ENCODE results near the gene BAIAP3. TPM values are rescaled to one million over a fixed set of nuclear protein-coding genes. Genes with fewer than 3 reads are reported as not detected.

Gene BAIAP3
- total RNA-seq, 1 donor from 2014 or later, result 4.2 TPM

DNA sequence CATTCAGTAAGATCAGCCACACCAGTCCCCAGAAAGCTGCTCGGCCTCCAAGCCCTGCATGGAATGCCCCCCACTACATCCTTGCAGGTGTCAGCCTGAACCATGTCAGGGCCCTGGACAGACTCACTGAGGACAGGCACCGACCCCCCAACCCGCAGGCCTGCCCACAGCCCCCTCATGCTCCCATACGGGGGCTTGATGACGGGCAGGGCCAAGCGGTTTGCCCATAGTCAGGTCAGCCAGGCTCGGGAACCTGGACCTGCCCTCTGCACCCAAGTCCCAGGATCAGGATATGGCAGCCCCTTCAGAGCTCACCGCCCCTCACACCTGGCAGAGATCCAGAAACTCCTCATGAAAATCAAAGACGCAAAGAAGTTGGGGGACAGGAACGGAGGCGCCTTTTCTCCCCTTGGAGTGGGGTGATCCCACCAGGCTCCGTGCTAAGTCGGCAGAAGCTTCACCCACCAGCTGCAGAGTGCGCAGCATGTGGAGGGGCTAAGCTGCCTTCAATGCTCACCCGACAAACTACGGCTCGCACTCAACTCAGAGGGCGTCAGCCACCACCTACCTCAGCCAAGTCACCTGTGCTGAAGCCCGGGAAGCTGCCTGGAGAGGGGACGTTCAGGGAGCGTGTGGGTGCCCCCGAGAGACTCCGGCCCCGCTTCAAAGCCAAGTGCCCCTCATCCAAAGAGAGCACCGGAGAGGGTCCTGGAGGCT, 44.8 kb downstream of the BAIAP3 start:
- intact Hi-C loops (cut with DNase I), result no loop called here
- H3K27ac ChIP-seq, result no peak overlapping the region
- no peaks in the 10 kb centered on the region for H3K9me3 ChIP-seq
- H3K27me3 ChIP-seq, result no peaks in the 10 kb centered on the region
- peak overlapping the region in 1 of 2 donors; percentile 64 for H3K4me3 ChIP-seq
- DNase-seq (ENCODE audit: extremely low spot score in 2 of 2), result no peak
- peaks cover 21% of the 10 kb centered on the region for H3K4me1 ChIP-seq
- H3K36me3 ChIP-seq, result peaks cover 0 to 24% of the 10 kb centered on the region in 2 donors
- no peak for TF ChIP-seq POLR2A (IDR thresholded peaks at IDR 0.05)
- TF ChIP-seq, protein P1, sequence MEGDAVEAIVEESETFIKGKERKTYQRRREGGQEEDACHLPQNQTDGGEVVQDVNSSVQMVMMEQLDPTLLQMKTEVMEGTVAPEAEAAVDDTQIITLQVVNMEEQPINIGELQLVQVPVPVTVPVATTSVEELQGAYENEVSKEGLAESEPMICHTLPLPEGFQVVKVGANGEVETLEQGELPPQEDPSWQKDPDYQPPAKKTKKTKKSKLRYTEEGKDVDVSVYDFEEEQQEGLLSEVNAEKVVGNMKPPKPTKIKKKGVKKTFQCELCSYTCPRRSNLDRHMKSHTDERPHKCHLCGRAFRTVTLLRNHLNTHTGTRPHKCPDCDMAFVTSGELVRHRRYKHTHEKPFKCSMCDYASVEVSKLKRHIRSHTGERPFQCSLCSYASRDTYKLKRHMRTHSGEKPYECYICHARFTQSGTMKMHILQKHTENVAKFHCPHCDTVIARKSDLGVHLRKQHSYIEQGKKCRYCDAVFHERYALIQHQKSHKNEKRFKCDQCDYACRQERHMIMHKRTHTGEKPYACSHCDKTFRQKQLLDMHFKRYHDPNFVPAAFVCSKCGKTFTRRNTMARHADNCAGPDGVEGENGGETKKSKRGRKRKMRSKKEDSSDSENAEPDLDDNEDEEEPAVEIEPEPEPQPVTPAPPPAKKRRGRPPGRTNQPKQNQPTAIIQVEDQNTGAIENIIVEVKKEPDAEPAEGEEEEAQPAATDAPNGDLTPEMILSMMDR (IDR thresholded peaks at IDR 0.05), result no peak
- no peak for TF ChIP-seq POLR2AphosphoS5 (IDR thresholded peaks at IDR 0.05; ENCODE audit: insufficient read depth in 1 of 2, low read depth in 1 of 2)

DNA sequence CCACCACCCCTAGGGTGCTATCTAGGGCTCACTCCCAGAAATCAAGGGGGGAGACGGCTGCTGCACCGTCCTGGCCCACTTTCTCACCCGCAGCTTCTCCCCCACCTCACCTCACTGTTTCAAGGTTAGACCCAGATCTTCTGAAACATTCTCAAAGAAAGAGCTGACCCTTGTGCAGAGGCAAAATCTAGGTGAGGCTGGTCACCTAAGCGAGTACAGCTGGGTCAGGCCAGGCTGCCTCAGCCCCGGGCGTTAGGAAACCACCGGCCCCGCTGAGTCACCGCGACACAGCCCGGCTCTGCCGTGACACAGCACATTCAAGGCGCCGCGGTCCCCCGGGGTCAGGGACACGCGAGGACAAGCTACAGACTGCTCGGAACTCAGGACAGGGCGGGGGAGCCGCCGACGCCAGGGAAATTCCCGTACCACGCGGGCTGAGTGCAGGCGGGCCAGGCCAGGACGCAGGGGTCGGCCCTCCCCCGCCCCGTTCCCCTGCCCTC, 45.4 kb downstream of the BAIAP3 start:
- no peak for TF ChIP-seq POLR2A (IDR thresholded peaks at IDR 0.05)
- peak; percentile 27 to 43 for TF ChIP-seq POLR2AphosphoS5 (IDR thresholded peaks at IDR 0.05; ENCODE audit: insufficient read depth in 1 of 2, low read depth in 1 of 2)
- Histone ChIP-seq H3K9me3 (no peaks in the 10 kb centered on the region), H3K27ac (no peak overlapping the region), H3K36me3 (peaks cover 0 to 24% of the 10 kb centered on the region in 2 donors), H3K4me3 (peak overlapping the region; percentile 48 to 64), H3K27me3 (no peaks in the 10 kb centered on the region), H3K4me1 (peaks cover 21% of the 10 kb centered on the region)
- intact Hi-C loops (cut with DNase I), result no loop called here
- DNase-seq (ENCODE audit: extremely low spot score in 2 of 2), result no peak

DNA sequence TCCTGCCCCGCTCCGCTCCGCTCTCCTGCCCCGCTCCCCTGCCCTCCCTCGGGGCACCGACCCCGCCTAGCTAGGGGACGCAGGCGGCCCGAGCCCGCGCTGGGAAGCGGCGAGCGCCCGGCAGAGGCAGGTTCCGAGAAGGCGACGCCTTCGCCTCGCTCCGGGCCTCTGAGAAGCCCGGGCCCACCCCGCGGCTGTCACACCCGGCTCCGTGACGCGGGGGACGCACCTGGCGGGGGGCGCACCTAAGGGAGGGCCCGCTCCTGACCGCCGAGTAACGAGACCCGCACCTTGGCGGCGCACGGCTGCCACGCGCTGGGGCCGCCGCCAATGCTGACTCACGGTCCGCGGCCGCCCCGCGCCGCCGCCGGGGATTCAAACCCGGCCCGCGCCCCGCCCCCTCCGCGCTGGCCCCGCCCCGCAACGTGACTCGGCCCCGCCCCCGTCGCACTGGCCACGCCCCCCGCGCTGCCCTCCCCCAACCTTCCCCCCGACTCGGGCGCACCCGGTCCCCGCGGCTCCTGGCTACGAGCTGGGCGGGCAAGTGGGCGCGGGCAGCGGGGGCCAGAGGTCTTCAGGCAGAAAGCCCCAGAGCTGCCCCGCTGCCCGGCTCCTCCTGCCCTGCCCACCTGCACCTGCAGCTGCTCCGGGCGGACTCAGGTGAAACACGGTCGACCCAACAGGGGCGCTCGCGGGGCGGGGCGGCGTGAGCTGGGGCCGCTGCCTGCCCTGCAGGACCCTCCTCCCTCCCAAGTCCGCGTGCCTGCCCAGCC, 46.0 kb downstream of the BAIAP3 start:
- intact Hi-C loops (cut with DNase I), result no loop called here
- Histone ChIP-seq H3K27me3 (no peaks in the 10 kb centered on the region), H3K36me3 (peaks cover 0 to 28% of the 10 kb centered on the region in 2 donors), H3K9me3 (no peaks in the 10 kb centered on the region), H3K4me3 (peak overlapping the region; percentile 48 to 64), H3K4me1 (peaks cover 21% of the 10 kb centered on the region), H3K27ac (no peak overlapping the region)
- TF ChIP-seq POLR2AphosphoS5 (IDR thresholded peaks at IDR 0.05; ENCODE audit: insufficient read depth in 1 of 2, low read depth in 1 of 2), result no peak
- TF ChIP-seq, protein P1 (IDR thresholded peaks at IDR 0.05), result no peak
- TF ChIP-seq POLR2A (IDR thresholded peaks at IDR 0.05), result no peak
- no peak for DNase-seq (ENCODE audit: extremely low spot score in 2 of 2)

DNA sequence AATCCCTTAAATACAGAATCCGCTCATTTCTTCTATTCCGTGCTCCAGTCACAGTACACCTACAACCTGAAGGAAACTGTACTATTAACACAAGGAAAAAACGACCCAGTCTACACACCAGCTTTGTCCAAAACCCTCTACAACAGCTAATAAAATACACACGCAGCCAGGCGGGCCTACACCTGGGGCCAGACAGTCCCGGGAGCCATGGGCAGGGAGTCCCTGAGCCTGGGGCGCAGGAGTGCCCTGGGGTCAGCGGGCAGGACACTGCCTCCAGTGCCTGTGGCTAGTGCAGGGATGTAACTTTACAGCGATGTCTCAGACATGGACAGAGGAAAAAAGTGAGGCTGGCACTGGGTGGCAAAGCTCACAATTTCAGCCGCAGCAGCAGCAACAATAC, 46.8 kb downstream of the BAIAP3 start:
- no peaks in the 10 kb centered on the region for H3K9me3 ChIP-seq
- no peak overlapping the region for H3K27ac ChIP-seq
- intact Hi-C loops (cut with DNase I), result no loop called here
- H3K27me3 ChIP-seq, result no peaks in the 10 kb centered on the region
- TF ChIP-seq POLR2AphosphoS5 (IDR thresholded peaks at IDR 0.05; ENCODE audit: insufficient read depth in 1 of 2, low read depth in 1 of 2), result no peak
- TF ChIP-seq POLR2A (IDR thresholded peaks at IDR 0.05), result no peak
- TF ChIP-seq, protein P1 (IDR thresholded peaks at IDR 0.05), result no peak
- no peak overlapping the region for H3K4me3 ChIP-seq
- H3K4me1 ChIP-seq, result peaks cover 21% of the 10 kb centered on the region
- H3K36me3 ChIP-seq, result peaks cover 0 to 26% of the 10 kb centered on the region in 2 donors
- DNase-seq (ENCODE audit: extremely low spot score in 2 of 2), result no peak

DNA sequence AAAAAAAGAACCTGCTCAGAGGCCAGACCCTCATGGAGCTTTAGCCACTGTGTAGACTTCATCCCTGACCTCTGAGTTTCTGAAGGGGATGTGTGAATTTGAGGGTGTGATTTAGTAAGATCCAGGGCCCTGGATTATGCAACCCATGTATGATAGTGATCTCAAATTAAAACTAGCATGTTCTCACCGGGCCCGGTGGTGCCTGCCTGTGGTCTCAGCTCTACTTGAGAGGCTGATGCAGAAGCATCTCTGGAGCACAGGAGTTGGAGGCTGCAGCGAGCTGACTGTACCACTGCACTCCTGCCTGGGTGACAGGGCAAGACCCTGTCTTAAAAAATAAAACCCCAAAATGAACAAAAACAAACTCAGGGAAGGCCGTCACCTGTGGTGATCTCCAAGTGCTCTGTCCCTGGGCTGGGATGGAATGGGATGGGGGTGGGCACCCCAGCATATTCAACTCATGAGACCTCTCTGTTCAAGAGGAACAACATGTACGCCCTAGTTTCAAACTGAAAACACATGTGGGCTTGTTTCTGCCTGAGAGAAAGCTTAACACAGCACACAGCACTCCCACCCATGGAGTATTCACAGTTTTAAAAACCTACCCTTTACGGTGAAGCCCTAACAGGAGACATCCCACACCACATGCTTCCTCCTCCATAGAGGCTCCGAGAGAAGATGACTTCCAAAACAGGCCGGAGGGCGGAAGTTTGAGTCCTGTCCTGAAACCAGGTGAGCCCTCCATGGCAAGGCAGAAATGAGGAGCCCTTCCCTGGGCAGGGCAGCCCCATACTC, 48.4 kb downstream of the BAIAP3 start:
- TF ChIP-seq POLR2A (IDR thresholded peaks at IDR 0.05), result no peak
- TF ChIP-seq, protein P1 (IDR thresholded peaks at IDR 0.05), result no peak
- TF ChIP-seq POLR2AphosphoS5 (IDR thresholded peaks at IDR 0.05; ENCODE audit: insufficient read depth in 1 of 2, low read depth in 1 of 2), result no peak
- Histone ChIP-seq H3K4me1 (peaks cover 21% of the 10 kb centered on the region), H3K36me3 (peaks cover 0 to 19% of the 10 kb centered on the region in 2 donors), H3K4me3 (no peak overlapping the region), H3K9me3 (no peaks in the 10 kb centered on the region), H3K27ac (no peak overlapping the region), H3K27me3 (no peaks in the 10 kb centered on the region)
- intact Hi-C loops (cut with DNase I), result no loop called here
- no peak for DNase-seq (ENCODE audit: extremely low spot score in 2 of 2)
